NT2/D1 (cell line): ENCODE measurements around the gene MCEMP1.
"Not testable (repeated sequence)": the region's sequence is repeated elsewhere in the genome, so short reads cannot be mapped to it uniquely, and the experiment has no call there.

Experiments used
- DNase-seq: peaks from one replicate; pipeline ENCODE4 v3.0.0-alpha.2; 2011; ENCODE audit warnings: low read depth, low spot score
- H3K27me3 ChIP-seq: 2 replicates; pipeline ENCODE4 v1.6.0; 2011; ENCODE audit warnings: mild to moderate bottlenecking; ENCODE audit not compliant: insufficient read length, insufficient read depth
- H3K36me3 ChIP-seq: 2 replicates; pipeline ENCODE4 v1.6.1; 2011; ENCODE audit warnings: mild to moderate bottlenecking, low read length, mixed read lengths; ENCODE audit not compliant: insufficient read depth, insufficient read length
- H3K4me1 ChIP-seq: 2 replicates; pipeline ENCODE4 v1.5.1; 2011; ENCODE audit not compliant: insufficient read depth, insufficient read length
- H3K4me3 ChIP-seq: 2 replicates; pipeline ENCODE4 v1.5.1; 2011; ENCODE audit warnings: low read depth; ENCODE audit not compliant: insufficient read length
- H3K9ac ChIP-seq: 2 replicates; pipeline ENCODE4 v1.6.0; 2011; ENCODE audit warnings: low read depth; ENCODE audit not compliant: insufficient read length
- H3K9me3 ChIP-seq: 2 replicates; pipeline ENCODE4 v1.5.1; 2011; ENCODE audit warnings: mild to moderate bottlenecking, low read length; ENCODE audit not compliant: insufficient read depth
- SUZ12 ChIP-seq: IDR thresholded peaks from 2 replicates; pipeline ENCODE4 v1.6.1; 2011; ENCODE audit not compliant: insufficient read length, insufficient read depth; ENCODE audit errors: extremely low read depth
- YY1 ChIP-seq: IDR thresholded peaks from 2 replicates; pipeline ENCODE4 v1.6.1; 2011; ENCODE audit not compliant: insufficient read length, insufficient read depth
- ZNF274 ChIP-seq: IDR thresholded peaks from 2 replicates; pipeline ENCODE4 v1.6.1; 2011; ENCODE audit warnings: mild to moderate bottlenecking, low read depth, low read length

The MCEMP1 gene

GRCh38 chr19:7641290-7642276 lies 35.3 kb upstream of the MCEMP1 start:
- no peak for DNase-seq
- peaks cover 33% of the 10 kb centered on the region for H3K36me3 ChIP-seq
- no peaks in the 10 kb centered on the region for H3K9me3 ChIP-seq
- H3K9ac ChIP-seq = no peak overlapping the region
- TF ChIP-seq SUZ12 (no peak), ZNF274 (no peak), YY1 (no peak)
- H3K4me1 ChIP-seq = peaks cover 6% of the 10 kb centered on the region
- peaks cover 2% of the 10 kb centered on the region for H3K27me3 ChIP-seq
- no peak overlapping the region for H3K4me3 ChIP-seq

GRCh38 chr19:7642295-7643030 lies 34.4 kb upstream of the MCEMP1 start:
- Histone ChIP-seq H3K27me3 (no peaks in the 10 kb centered on the region), H3K36me3 (peaks cover 36% of the 10 kb centered on the region), H3K9me3 (no peaks in the 10 kb centered on the region), H3K4me3 (no peak overlapping the region), H3K4me1 (peaks cover 4% of the 10 kb centered on the region), H3K9ac (no peak overlapping the region)
- no peak for DNase-seq
- TF ChIP-seq YY1 (no peak), ZNF274 (no peak)

GRCh38 chr19:7643031-7643415 lies 33.9 kb upstream of the MCEMP1 start:
- Histone ChIP-seq H3K36me3 (peaks cover 38% of the 10 kb centered on the region), H3K4me1 (peaks cover 4% of the 10 kb centered on the region)
- DNase-seq = no peak

GRCh38 chr19:7643629-7644549 lies 33.0 kb upstream of the MCEMP1 start:
- DNase-seq = not testable (repeated sequence)

More at GRCh38 chr19:7643031-7643415, 33.9 kb upstream of the MCEMP1 start:
- no peak overlapping the region for H3K9ac ChIP-seq
- no peaks in the 10 kb centered on the region for H3K27me3 ChIP-seq
- H3K9me3 ChIP-seq = no peaks in the 10 kb centered on the region
- no peak for TF ChIP-seq YY1
- no peak for TF ChIP-seq SUZ12
- TF ChIP-seq ZNF274 = no peak
- H3K4me3 ChIP-seq = no peak overlapping the region

GRCh38 chr19:7644550-7644877 lies 32.4 kb upstream of the MCEMP1 start:
- Histone ChIP-seq H3K9ac (no peak overlapping the region), H3K9me3 (no peaks in the 10 kb centered on the region), H3K4me3 (no peak overlapping the region), H3K4me1 (peaks cover 4% of the 10 kb centered on the region), H3K36me3 (peaks cover 42% of the 10 kb centered on the region), H3K27me3 (no peaks in the 10 kb centered on the region)
- no peak for TF ChIP-seq ZNF274
- TF ChIP-seq SUZ12 = no peak
- no peak for TF ChIP-seq YY1
- no peak for DNase-seq

More at GRCh38 chr19:7643629-7644549, 33.0 kb upstream of the MCEMP1 start:
- H3K9me3 ChIP-seq, H3K4me3 ChIP-seq, H3K9ac ChIP-seq, H3K27me3 ChIP-seq, H3K4me1 ChIP-seq: not testable (repeated sequence)
- peaks cover 42% of the 10 kb centered on the region for H3K36me3 ChIP-seq

- no peak for DNase-seq
- H3K4me1 ChIP-seq = peaks cover 4% of the 10 kb centered on the region
These were observed 31.7 kb upstream of the MCEMP1 start for GRCh38 chr19:7645163-7645562.

More at GRCh38 chr19:7645163-7645562, 31.7 kb upstream of the MCEMP1 start:
- Histone ChIP-seq H3K27me3 (peaks cover 2% of the 10 kb centered on the region), H3K9me3 (no peaks in the 10 kb centered on the region), H3K4me3 (no peak overlapping the region), H3K9ac (peak overlapping the region; percentile 50), H3K36me3 (peaks cover 35% of the 10 kb centered on the region)
- TF ChIP-seq SUZ12 (no peak), YY1 (no peak), ZNF274 (no peak)
